Adipocyte (in vitro differentiated cells): ENCODE data around the gene DRG2.

ENCODE experiments used
- DNase-seq: peaks from one replicate; pipeline ENCODE4 v3.0.0-alpha.2; 2015; ENCODE audit warnings: low read depth
- H3K27me3 ChIP-seq: replicated peaks from 2 replicates; pipeline ENCODE4 v1.7.0; 2013; ENCODE audit warnings: mild to moderate bottlenecking, low read length, moderate library complexity; ENCODE audit not compliant: control insufficient read depth, insufficient read depth
- H3K36me3 ChIP-seq: 2 replicates; pipeline ENCODE4 v1.7.0; 2013; ENCODE audit warnings: low read length, mild to moderate bottlenecking, moderate library complexity; ENCODE audit not compliant: control insufficient read depth, insufficient read depth, severe bottlenecking
- H3K4me1 ChIP-seq: 2 replicates; pipeline ENCODE4 v1.7.0; 2013; ENCODE audit warnings: mild to moderate bottlenecking, low read length, moderate library complexity; ENCODE audit not compliant: control insufficient read depth, insufficient read depth
- H3K4me3 ChIP-seq: 2 replicates; pipeline ENCODE4 v1.7.0; 2013; ENCODE audit warnings: mild to moderate bottlenecking, low read length, moderate library complexity
- H3K9ac ChIP-seq: 2 replicates; pipeline ENCODE4 v1.7.0; 2013; ENCODE audit warnings: mild to moderate bottlenecking, low read length, moderate library complexity
- H3K9me3 ChIP-seq: 2 replicates; pipeline ENCODE4 v1.7.0; 2013; ENCODE audit warnings: mild to moderate bottlenecking, low read length, moderate library complexity; ENCODE audit not compliant: control insufficient read depth

The DRG2 gene

DNA sequence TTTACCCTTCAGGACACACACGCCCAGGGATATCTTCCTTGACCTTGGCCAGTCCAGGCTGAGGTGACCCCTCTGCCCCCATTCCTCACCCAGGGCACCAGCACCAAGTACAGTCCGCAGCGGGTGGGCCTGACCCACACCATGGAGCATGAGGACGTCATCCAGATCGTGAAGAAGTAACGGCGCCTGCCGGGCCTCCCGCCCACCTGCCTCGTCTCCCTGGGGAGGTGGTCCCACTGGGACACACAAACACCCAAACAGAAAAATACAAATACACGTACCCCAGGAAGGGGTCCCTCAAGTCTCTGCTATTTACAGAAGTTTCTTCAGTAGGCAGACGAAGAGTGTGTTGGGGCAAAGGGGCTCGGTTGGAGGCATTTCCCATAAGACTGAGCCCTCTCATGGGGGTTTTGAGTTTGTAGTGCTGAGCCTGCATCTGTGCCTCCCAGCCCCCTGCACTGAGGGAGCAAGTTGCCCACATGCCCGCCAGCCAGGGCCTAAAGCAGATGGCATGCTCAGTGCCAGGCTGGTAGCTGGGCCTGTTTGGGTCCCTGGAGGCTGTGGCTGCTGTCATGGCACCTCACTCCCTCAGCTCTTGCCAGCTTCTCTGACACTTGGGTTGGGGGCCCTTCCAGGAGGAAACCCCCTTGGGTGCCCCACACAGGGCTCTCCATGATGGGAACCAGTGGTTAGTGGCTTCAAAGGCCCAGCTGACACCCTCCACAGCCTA, 19.5 kb downstream of the DRG2 start:
- no peak for DNase-seq
- Histone ChIP-seq H3K4me3 (no peak overlapping the region), H3K9ac (no peak overlapping the region), H3K4me1 (no peaks in the 10 kb centered on the region), H3K36me3 (peaks cover 21% of the 10 kb centered on the region), H3K9me3 (no peaks in the 10 kb centered on the region), H3K27me3 (peaks cover 2% of the 10 kb centered on the region)

DNA sequence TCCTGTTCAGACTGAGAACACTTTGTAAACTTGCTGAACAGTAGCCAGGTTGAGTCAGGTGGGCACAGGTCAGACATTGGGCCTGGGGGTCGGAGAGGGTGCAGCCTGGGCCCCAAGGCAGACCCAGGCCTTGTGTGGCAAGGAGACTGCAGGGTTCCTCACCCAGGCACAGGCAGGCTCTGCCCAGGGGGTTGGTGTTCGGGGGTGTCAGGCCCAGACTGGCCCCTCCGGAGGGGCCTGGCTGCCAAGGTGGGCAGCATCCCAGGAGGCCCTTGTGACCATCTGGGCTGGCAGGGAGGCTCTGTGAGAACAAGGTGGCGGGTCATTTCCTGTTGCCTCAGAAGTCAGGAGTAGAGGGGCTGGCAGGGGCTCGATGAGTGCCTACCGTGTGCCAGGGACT, 20.2 kb downstream of the DRG2 start:
- no peak overlapping the region for H3K9ac ChIP-seq
- no peaks in the 10 kb centered on the region for H3K4me1 ChIP-seq
- H3K27me3 ChIP-seq, result peaks cover 3% of the 10 kb centered on the region
- H3K36me3 ChIP-seq, result peaks cover 21% of the 10 kb centered on the region
- no peak overlapping the region for H3K4me3 ChIP-seq
- no peak for DNase-seq
- H3K9me3 ChIP-seq, result no peaks in the 10 kb centered on the region

- Histone ChIP-seq H3K9me3 (no peaks in the 10 kb centered on the region), H3K27me3 (peaks cover 3% of the 10 kb centered on the region), H3K4me1 (no peaks in the 10 kb centered on the region), H3K9ac (no peak within 1 kb of the TSS), H3K4me3 (no peak within 1 kb of the TSS), H3K36me3 (peaks cover 21% of the 10 kb centered on the region)
- DNase-seq, result no peak
These were observed 20.9 kb downstream of the DRG2 start, which contains the start of gene MYO15A for GRCh38 chr17:18108401-18109312. TSS of gene MYO15A (plus strand) at chr17:18108756. CDS start at chr17:18118801, 10,045 bp downstream.

GRCh38 chr17:18109935-18110485, 22.3 kb downstream of the DRG2 start:
- Histone ChIP-seq H3K9ac (no peak overlapping the region), H3K36me3 (peaks cover 21% of the 10 kb centered on the region), H3K4me3 (no peak overlapping the region), H3K9me3 (no peaks in the 10 kb centered on the region), H3K27me3 (peaks cover 5% of the 10 kb centered on the region), H3K4me1 (no peaks in the 10 kb centered on the region)
- no peak for DNase-seq

- H3K36me3 ChIP-seq, result peaks cover 18% of the 10 kb centered on the region
- no peak for DNase-seq
- no peak overlapping the region for H3K4me3 ChIP-seq
- no peaks in the 10 kb centered on the region for H3K9me3 ChIP-seq
- peaks cover 7% of the 10 kb centered on the region for H3K27me3 ChIP-seq
- H3K9ac ChIP-seq, result no peak overlapping the region
- no peaks in the 10 kb centered on the region for H3K4me1 ChIP-seq
These were observed 22.9 kb downstream of the DRG2 start for GRCh38 chr17:18110636-18111145.

- H3K4me1 ChIP-seq, result no peaks in the 10 kb centered on the region
- peaks cover 7% of the 10 kb centered on the region for H3K27me3 ChIP-seq
- no peak overlapping the region for H3K4me3 ChIP-seq
- no peaks in the 10 kb centered on the region for H3K9me3 ChIP-seq
- no peak for DNase-seq
- H3K36me3 ChIP-seq, result peaks cover 11% of the 10 kb centered on the region
- H3K9ac ChIP-seq, result no peak overlapping the region
These were observed 23.7 kb downstream of the DRG2 start for GRCh38 chr17:18111330-18111971.

- no peak for DNase-seq
- Histone ChIP-seq H3K4me3 (no peak overlapping the region), H3K36me3 (no peaks in the 10 kb centered on the region), H3K4me1 (no peaks in the 10 kb centered on the region), H3K9me3 (no peaks in the 10 kb centered on the region), H3K9ac (no peak overlapping the region), H3K27me3 (peaks cover 7% of the 10 kb centered on the region)
These were observed 27.8 kb downstream of the DRG2 start for GRCh38 chr17:18115517-18115916.

DNA sequence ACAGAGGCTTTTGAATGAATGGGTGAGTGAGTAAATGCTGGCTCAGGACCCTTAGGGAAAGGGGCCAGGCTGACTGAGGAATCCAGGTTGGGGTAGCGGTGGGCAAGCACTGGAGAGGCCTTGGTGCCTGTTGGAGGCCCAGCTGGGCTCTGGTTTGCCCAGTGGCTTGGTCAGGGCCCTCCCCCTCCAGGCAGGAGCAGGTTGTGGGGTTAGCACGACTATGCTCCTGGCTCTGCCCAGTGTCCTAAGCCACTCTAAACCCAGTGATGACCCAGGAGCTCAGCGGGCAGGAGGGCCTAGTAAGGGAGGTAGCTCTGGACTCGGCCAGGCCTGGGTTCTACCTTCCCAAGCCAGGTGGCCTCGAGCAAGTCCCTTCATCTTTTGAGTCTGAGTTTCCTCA, 28.3 kb downstream of the DRG2 start:
- H3K9me3 ChIP-seq, result no peaks in the 10 kb centered on the region
- H3K36me3 ChIP-seq, result no peaks in the 10 kb centered on the region
- H3K27me3 ChIP-seq, result peaks cover 7% of the 10 kb centered on the region
- H3K4me3 ChIP-seq, result no peak overlapping the region
- no peak for DNase-seq
- H3K9ac ChIP-seq, result no peak overlapping the region
- H3K4me1 ChIP-seq, result no peaks in the 10 kb centered on the region

- DNase-seq, result no peak
- Histone ChIP-seq H3K36me3 (no peaks in the 10 kb centered on the region), H3K9ac (no peak overlapping the region), H3K4me3 (no peak overlapping the region), H3K4me1 (no peaks in the 10 kb centered on the region), H3K27me3 (peaks cover 6% of the 10 kb centered on the region), H3K9me3 (no peaks in the 10 kb centered on the region)
These were observed 29.8 kb downstream of the DRG2 start for GRCh38 chr17:18117533-18117932.

GRCh38 chr17:18117982-18118975, 30.5 kb downstream of the DRG2 start:
- no peak for DNase-seq
- Histone ChIP-seq H3K4me1 (no peaks in the 10 kb centered on the region), H3K9ac (no peak overlapping the region), H3K27me3 (peaks cover 6% of the 10 kb centered on the region), H3K4me3 (no peak overlapping the region), H3K9me3 (no peaks in the 10 kb centered on the region), H3K36me3 (no peaks in the 10 kb centered on the region)
